Mammary epithelial cell (primary cell): ENCODE results near the gene BRSK1.

Experiments used
- CTCF ChIP-seq, 2 donors: IDR thresholded peaks in 1 of 2; conservative IDR thresholded peaks in 1 of 2; 2 replicates each; pipeline ENCODE4 v1.5.1; 2011 to 2012; ENCODE audit warnings: inconsistent platforms in 2 of 2, low read length in 2 of 2, mild to moderate bottlenecking in 2 of 2, control low read depth in 1 of 2, low read depth in 1 of 2; ENCODE audit not compliant: insufficient read depth in 1 of 2; ENCODE audit errors: extremely low read depth in 1 of 2
- EZH2 ChIP-seq: IDR thresholded peaks from 2 replicates; pipeline ENCODE4 v1.6.1; 2012; ENCODE audit warnings: low read length, inconsistent platforms, borderline replicate concordance

- TF ChIP-seq EZH2 (no peak), CTCF (conservative IDR thresholded peaks at IDR 0.05 in 1 of 2, IDR thresholded peaks at IDR 0.05 in 1 of 2; ENCODE audit: extremely low read depth in 1 of 2, insufficient read depth in 1 of 2, low read depth in 1 of 2, low read length in 2 of 2) (no peak)
Observed at GRCh38 chr19:55305491-55305890, 21.7 kb downstream of the BRSK1 start.
